Measurements from ENCODE around the gene DPYD.

Gene DPYD

GRCh38 chr1:97417661-97418060, 503.2 kb downstream of the DPYD start:
- no peak for DNase-seq

- no peak for DNase-seq
Observed at GRCh38 chr1:97414682-97415312, 506.0 kb downstream of the DPYD start.

GRCh38 chr1:97412737-97413136, 508.1 kb downstream of the DPYD start:
- DNase-seq, result no peak

- no peak for DNase-seq
Observed at GRCh38 chr1:97412166-97412565, 508.7 kb downstream of the DPYD start.

GRCh38 chr1:97396463-97396862, 524.4 kb downstream of the DPYD start:
- no peak for DNase-seq

GRCh38 chr1:97392701-97393100, 528.1 kb downstream of the DPYD start:
- no peak for DNase-seq

GRCh38 chr1:97385536-97386277, 535.1 kb downstream of the DPYD start:
- no peak for DNase-seq

GRCh38 chr1:97384294-97384968, 536.4 kb downstream of the DPYD start:
- DNase-seq, result no peak

GRCh38 chr1:97383797-97384196, 537.0 kb downstream of the DPYD start:
- no peak for DNase-seq

GRCh38 chr1:97382206-97382605, 538.6 kb downstream of the DPYD start:
- no peak for DNase-seq

GRCh38 chr1:97379387-97380075, 541.3 kb downstream of the DPYD start:
- DNase-seq, result no peak

- no peak for DNase-seq
Observed at GRCh38 chr1:97378596-97378995, 542.2 kb downstream of the DPYD start.

- DNase-seq, result no peak
Observed at GRCh38 chr1:97377432-97378034, 543.3 kb downstream of the DPYD start.

- no peak for DNase-seq
Observed at GRCh38 chr1:97373000-97373399, 547.8 kb downstream of the DPYD start.

- DNase-seq, result no peak
Observed at GRCh38 chr1:97372531-97372930, 548.3 kb downstream of the DPYD start.

GRCh38 chr1:97368296-97368695, 552.5 kb downstream of the DPYD start:
- DNase-seq, result no peak

- DNase-seq, result no peak
Observed at GRCh38 chr1:97366984-97367383, 553.9 kb downstream of the DPYD start.

- no peak for DNase-seq
Observed at GRCh38 chr1:97365026-97365425, 555.8 kb downstream of the DPYD start.

GRCh38 chr1:97364086-97364485, 556.7 kb downstream of the DPYD start:
- DNase-seq, result no peak

GRCh38 chr1:97356309-97356708, 564.5 kb downstream of the DPYD start:
- no peak for DNase-seq

- no peak for DNase-seq
Observed at GRCh38 chr1:97352936-97353382, 567.9 kb downstream of the DPYD start.

- no peak for DNase-seq
Observed at GRCh38 chr1:97351846-97352245, 569.0 kb downstream of the DPYD start.

GRCh38 chr1:97350662-97351061, 570.2 kb downstream of the DPYD start:
- no peak for DNase-seq
